Measurements from ENCODE around the gene SUPT3H.

Gene SUPT3H

DNA sequence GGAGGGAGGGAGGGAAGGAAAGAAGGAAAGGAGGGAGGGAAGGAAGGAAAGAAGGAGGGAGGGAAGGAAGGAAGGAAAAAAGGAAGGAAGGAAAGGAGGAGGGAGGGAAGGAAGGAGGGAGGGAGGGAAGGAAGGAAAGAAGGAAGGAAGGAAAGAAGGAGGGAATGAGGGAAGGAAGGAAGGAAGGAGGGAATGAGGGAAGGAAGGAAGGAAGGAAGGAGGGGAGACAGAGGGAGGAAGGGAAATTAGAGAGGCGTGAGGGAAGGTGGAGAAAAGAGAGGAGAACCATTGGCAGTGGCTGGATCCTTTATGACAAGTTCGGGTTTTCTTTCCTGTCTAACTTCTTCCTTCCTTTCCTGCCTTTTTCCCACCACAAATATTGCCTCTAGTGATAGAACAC is 22.3 kb upstream of the SUPT3H start:
- Histone ChIP-seq H3K36me3 (ENCODE audit: insufficient read depth, low read length) (no peaks in the 10 kb centered on the region), H3K9ac (ENCODE audit: insufficient read length) (no peak overlapping the region), H3K4me3 (no peak overlapping the region), H3K9me3 (ENCODE audit: low read depth, low read length) (no peaks in the 10 kb centered on the region), H3K27ac (no peak overlapping the region)
- no peak for TF ChIP-seq EZH2 (IDR thresholded peaks at IDR 0.05)
- no peak for TF ChIP-seq FOXP2 (optimal IDR thresholded peaks at IDR 0.05; ENCODE audit: control extremely low read depth, extremely low read length, insufficient read depth)
- no peak for TF ChIP-seq POLR2AphosphoS5 (IDR thresholded peaks at IDR 0.05; ENCODE audit: borderline replicate concordance, low read depth, low read length)
- no peak for DNase-seq (ENCODE audit: low read depth, low spot score)

DNA sequence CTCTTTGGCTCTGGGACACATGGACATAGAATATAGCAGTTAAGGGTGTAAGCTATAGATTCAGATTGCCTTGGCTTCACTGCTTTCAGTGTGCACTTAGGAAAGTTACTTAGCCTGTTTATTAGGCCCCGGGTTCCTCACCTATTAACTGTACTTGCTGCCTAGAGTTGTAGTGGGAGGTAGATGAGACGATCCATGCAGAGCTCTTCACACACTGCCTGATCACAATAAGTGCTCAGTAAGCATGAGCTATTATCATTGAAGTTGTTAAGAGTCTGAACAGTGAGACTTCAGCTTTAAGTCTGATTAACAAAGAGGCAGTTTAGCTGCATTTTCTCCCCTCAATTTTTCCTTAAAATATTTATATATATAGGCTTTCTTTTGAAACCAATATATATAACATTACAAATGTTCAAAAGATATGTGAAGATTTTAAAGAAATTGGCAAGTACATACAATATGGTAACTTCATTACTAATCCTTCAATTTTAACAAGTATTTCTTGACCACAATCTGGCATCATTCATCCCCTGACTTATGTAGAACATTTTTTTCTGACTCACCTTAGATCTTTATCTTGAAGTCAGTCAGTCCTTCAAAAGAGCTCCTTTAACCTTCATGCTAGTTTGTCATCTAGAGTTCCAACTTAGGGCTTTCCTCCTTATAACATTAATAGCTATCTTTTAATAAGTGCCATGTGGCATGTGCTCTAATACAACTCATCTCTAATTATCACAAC is 20.5 kb upstream of the SUPT3H start:
- TF ChIP-seq FOXP2 (optimal IDR thresholded peaks at IDR 0.05; ENCODE audit: control extremely low read depth, extremely low read length, insufficient read depth) = no peak
- no peak for TF ChIP-seq POLR2AphosphoS5 (IDR thresholded peaks at IDR 0.05; ENCODE audit: borderline replicate concordance, low read depth, low read length)
- no peak for TF ChIP-seq EZH2 (IDR thresholded peaks at IDR 0.05)

DNA sequence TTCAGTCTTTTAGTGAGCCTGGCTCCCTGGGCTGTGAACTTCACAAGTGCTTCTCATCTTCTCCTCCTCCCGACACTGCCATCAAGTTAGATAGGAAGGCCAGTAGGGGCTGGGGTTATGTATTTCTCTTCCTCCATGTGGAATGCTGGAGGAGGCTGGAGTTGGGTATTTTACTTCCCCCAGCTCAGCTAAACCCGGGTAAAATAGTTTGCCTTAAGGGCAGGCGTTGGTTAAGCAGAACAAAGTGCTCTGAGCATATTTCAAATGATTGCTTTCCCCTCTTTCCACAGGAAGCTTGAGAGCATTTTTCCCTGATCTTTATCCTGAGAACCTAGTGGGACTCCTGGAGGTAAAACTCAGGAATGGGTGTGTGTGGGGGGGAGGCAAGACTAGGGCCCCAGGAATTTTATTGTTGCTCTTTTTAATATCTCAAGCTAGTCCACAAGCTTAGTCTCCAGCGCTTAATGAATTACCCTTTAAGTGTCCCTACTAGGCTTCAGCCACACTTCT is 16.9 kb upstream of the SUPT3H start:
- no peak overlapping the region for H3K4me3 ChIP-seq
- H3K9me3 ChIP-seq (ENCODE audit: low read depth, low read length) = no peaks in the 10 kb centered on the region
- peak overlapping the region; percentile 16 for H3K27ac ChIP-seq
- TF ChIP-seq EZH2 (IDR thresholded peaks at IDR 0.05) (no peak), POLR2AphosphoS5 (IDR thresholded peaks at IDR 0.05; ENCODE audit: borderline replicate concordance, low read depth, low read length) (no peak), FOXP2 (optimal IDR thresholded peaks at IDR 0.05; ENCODE audit: control extremely low read depth, extremely low read length, insufficient read depth) (no peak)
- H3K36me3 ChIP-seq (ENCODE audit: insufficient read depth, low read length) = no peaks in the 10 kb centered on the region
- no peak for DNase-seq (ENCODE audit: low read depth, low spot score)
- H3K9ac ChIP-seq (ENCODE audit: insufficient read length) = no peak overlapping the region

More for the DNA sequence above, 20.5 kb upstream of the SUPT3H start:
- Histone ChIP-seq H3K9ac (ENCODE audit: insufficient read length) (no peak overlapping the region), H3K27ac (no peak overlapping the region), H3K36me3 (ENCODE audit: insufficient read depth, low read length) (no peaks in the 10 kb centered on the region), H3K4me3 (no peak overlapping the region), H3K9me3 (ENCODE audit: low read depth, low read length) (no peaks in the 10 kb centered on the region)
- DNase-seq (ENCODE audit: low read depth, low spot score) = no peak

DNA sequence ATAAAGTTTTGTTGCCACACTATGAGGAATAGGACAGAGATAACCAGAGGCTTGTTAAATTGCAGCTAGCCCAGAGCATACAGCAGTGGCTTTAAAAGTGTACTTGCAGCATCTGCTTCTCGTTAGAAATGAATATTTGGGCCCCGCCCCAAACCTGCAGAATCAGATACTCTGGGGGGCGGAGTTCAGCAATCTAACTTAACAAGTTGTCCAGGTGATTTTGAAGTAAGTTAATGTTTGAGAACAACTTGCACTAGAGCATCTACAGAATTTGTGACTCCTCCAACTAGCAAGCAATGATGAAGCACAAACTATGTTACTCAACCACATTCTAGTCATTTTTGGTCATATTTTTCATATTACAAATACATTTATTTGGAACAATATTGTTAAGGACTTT is 10.6 kb upstream of the SUPT3H start:
- Histone ChIP-seq H3K9ac (ENCODE audit: insufficient read length) (no peak overlapping the region), H3K36me3 (ENCODE audit: insufficient read depth, low read length) (no peaks in the 10 kb centered on the region), H3K9me3 (ENCODE audit: low read depth, low read length) (no peaks in the 10 kb centered on the region), H3K4me3 (no peak overlapping the region), H3K27ac (no peak overlapping the region)
- no peak for DNase-seq (ENCODE audit: low read depth, low spot score)
- TF ChIP-seq EZH2 (IDR thresholded peaks at IDR 0.05) = no peak
- TF ChIP-seq POLR2AphosphoS5 (IDR thresholded peaks at IDR 0.05; ENCODE audit: borderline replicate concordance, low read depth, low read length) = no peak
- TF ChIP-seq FOXP2 (optimal IDR thresholded peaks at IDR 0.05; ENCODE audit: control extremely low read depth, extremely low read length, insufficient read depth) = no peak

DNA sequence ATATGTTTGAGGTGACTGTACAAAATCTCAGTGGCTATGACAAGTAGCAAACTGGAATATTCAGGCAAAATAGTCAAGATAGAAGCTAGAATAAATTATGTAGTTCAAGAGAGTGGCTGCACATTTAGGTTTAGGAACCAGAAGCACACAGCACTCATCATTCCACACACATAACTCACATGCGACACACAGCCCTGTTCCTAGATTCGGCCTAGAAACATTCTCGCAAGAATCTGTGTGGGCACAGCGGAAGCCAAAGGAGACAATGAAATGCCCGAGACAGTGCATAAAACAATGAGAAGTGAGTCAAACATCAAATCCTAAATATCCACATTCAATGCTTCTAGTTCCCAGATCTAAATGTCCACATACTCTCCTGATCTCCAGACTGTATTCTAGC is 9.5 kb upstream of the SUPT3H start:
- Histone ChIP-seq H3K9me3 (ENCODE audit: low read depth, low read length) (no peaks in the 10 kb centered on the region), H3K27ac (no peak overlapping the region), H3K4me3 (no peak overlapping the region), H3K9ac (ENCODE audit: insufficient read length) (no peak overlapping the region), H3K36me3 (ENCODE audit: insufficient read depth, low read length) (no peaks in the 10 kb centered on the region)
- no peak for DNase-seq (ENCODE audit: low read depth, low spot score)
- no peak for TF ChIP-seq EZH2 (IDR thresholded peaks at IDR 0.05)
- no peak for TF ChIP-seq POLR2AphosphoS5 (IDR thresholded peaks at IDR 0.05; ENCODE audit: borderline replicate concordance, low read depth, low read length)
- no peak for TF ChIP-seq FOXP2 (optimal IDR thresholded peaks at IDR 0.05; ENCODE audit: control extremely low read depth, extremely low read length, insufficient read depth)

DNA sequence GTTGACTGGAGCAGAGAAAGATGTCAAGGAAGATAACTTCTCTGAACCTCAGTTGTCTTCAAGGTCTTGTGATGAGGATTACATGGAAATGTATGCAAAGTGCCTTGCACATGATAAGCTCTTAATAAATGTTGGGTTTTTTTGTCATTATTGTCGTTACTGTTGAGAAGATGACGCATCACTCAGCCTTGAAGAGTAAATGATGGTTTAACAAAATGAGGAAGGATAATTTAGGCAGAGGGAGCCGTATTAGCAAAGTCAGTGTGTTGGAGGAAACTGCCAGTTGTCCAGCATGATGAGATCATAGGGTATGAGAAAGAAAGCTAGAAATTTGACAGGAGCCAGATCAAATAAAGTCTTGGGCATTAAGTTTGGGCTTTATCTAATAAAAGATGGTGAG is 8.8 kb upstream of the SUPT3H start:
- Histone ChIP-seq H3K9ac (ENCODE audit: insufficient read length) (no peak overlapping the region), H3K36me3 (ENCODE audit: insufficient read depth, low read length) (no peaks in the 10 kb centered on the region), H3K9me3 (ENCODE audit: low read depth, low read length) (no peaks in the 10 kb centered on the region), H3K27ac (no peak overlapping the region), H3K4me3 (no peak overlapping the region)
- DNase-seq (ENCODE audit: low read depth, low spot score) = no peak
- TF ChIP-seq FOXP2 (optimal IDR thresholded peaks at IDR 0.05; ENCODE audit: control extremely low read depth, extremely low read length, insufficient read depth) = no peak
- TF ChIP-seq EZH2 (IDR thresholded peaks at IDR 0.05) = no peak
- TF ChIP-seq POLR2AphosphoS5 (IDR thresholded peaks at IDR 0.05; ENCODE audit: borderline replicate concordance, low read depth, low read length) = no peak

DNA sequence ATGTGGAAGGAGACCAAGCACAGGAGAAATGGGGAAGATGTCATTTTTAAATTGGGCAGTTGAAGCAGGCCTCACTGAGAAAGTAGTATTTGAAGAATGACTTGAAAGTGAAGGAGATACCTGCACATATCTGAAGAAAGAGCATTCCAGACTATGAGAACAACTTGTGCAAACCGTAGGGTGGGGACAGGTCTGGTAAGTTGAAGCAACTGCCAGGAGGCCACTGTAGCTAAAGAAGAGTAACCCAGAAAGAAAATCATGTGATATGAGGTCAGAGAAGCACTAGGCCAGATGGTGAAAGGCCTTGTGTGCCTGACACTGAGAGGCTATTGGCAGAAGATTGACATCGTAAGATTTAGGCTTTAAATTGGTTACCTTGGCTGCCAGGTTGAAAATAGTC is 4.7 kb upstream of the SUPT3H start:
- Histone ChIP-seq H3K9me3 (ENCODE audit: low read depth, low read length) (no peaks in the 10 kb centered on the region), H3K27ac (no peak overlapping the region), H3K36me3 (ENCODE audit: insufficient read depth, low read length) (no peaks in the 10 kb centered on the region), H3K9ac (ENCODE audit: insufficient read length) (no peak overlapping the region), H3K4me3 (no peak overlapping the region)
- TF ChIP-seq POLR2AphosphoS5 (IDR thresholded peaks at IDR 0.05; ENCODE audit: borderline replicate concordance, low read depth, low read length) (no peak), FOXP2 (optimal IDR thresholded peaks at IDR 0.05; ENCODE audit: control extremely low read depth, extremely low read length, insufficient read depth) (no peak), EZH2 (IDR thresholded peaks at IDR 0.05) (no peak)
- DNase-seq (ENCODE audit: low read depth, low spot score) = no peak

DNA sequence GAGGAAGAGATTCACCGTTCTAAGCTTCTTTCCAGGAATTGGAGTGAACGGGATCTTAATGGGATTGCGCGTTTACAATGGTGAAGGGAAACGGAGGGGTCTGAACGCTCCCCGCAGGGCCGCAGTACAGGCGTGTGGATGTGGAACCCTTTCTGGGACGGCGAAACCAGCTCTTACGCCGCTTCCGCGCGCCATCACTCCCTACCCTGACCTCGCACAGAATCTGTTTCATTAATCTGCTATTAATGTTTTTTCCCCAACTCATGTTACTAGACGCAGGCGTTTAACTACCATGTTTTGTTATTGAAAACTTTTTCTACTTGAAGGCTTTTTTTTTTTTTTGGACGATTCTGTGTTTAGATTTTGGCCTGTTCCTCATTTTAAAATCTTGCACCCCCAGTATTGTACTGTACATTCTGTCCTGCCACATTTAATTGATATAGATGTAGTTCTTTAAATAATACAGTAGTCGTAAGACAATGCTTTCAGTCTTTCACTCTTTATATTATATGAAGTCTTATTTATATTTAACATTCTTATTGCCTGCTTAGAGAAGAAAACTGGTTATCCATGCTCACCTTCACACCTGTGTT is 696 bp upstream of the SUPT3H start:
- Histone ChIP-seq H3K27ac (no peak overlapping the region), H3K9me3 (ENCODE audit: low read depth, low read length) (no peaks in the 10 kb centered on the region), H3K36me3 (ENCODE audit: insufficient read depth, low read length) (no peaks in the 10 kb centered on the region), H3K4me3 (peak overlapping the region; percentile 82), H3K9ac (ENCODE audit: insufficient read length) (peak overlapping the region; percentile 88)
- DNase-seq (ENCODE audit: low read depth, low spot score) = no peak
- no peak for TF ChIP-seq FOXP2 (optimal IDR thresholded peaks at IDR 0.05; ENCODE audit: control extremely low read depth, extremely low read length, insufficient read depth)
- TF ChIP-seq EZH2 (IDR thresholded peaks at IDR 0.05) = no peak
- no peak for TF ChIP-seq POLR2AphosphoS5 (IDR thresholded peaks at IDR 0.05; ENCODE audit: borderline replicate concordance, low read depth, low read length)

Measured in SK-N-MC (cell line).